Activated CD4-positive, alpha-beta memory T cell treated with anti-CD3 and anti-CD28 coated beads, Interleukin-2, amount 10 ng/mL, durations not matched to agents 7 days and 5 days (primary cell): ENCODE results near the gene TNFRSF1B. TPM values are rescaled to one million over a fixed set of nuclear protein-coding genes. Genes with fewer than 3 reads are reported as not detected.

Experiments
- CTCF ChIA-PET: fragments of 350-600 bp; sonication (Branson Sonifier 250); formaldehyde crosslinking; loops from one replicate; lab custom pipeline; 2021; ENCODE audit warnings: antibody characterized with exemption, inconsistent platforms; lab: Charles Lee
- POLR2A ChIA-PET: fragments of 350-600 bp; sonication (Branson Sonifier 250); formaldehyde crosslinking; loops from one replicate; lab custom pipeline; 2021; ENCODE audit warnings: antibody characterized with exemption; lab: Charles Lee
- DNase-seq: peaks from one replicate; pipeline ENCODE4 v3.0.0-alpha.2; 2020
- H3K27ac Mint-ChIP-seq: one replicate; pipeline ENCODE4 v1.8.0; 2021; ENCODE audit warnings: mild to moderate bottlenecking, mixed read lengths
- H3K27me3 Mint-ChIP-seq: one replicate; pipeline ENCODE4 v1.8.0; 2021; ENCODE audit warnings: mixed read lengths
- H3K36me3 Mint-ChIP-seq: one replicate; pipeline ENCODE4 v1.8.0; 2021; ENCODE audit warnings: low read depth, mixed read lengths
- H3K4me1 Mint-ChIP-seq: one replicate; pipeline ENCODE4 v1.8.0; 2021; ENCODE audit warnings: mixed read lengths
- H3K4me3 Mint-ChIP-seq: one replicate; pipeline ENCODE4 v1.8.0; 2021; ENCODE audit warnings: mild to moderate bottlenecking, mixed read lengths
- H3K9me3 Mint-ChIP-seq: one replicate; pipeline ENCODE4 v1.8.0; 2021; ENCODE audit warnings: mixed read lengths
- total RNA-seq, 2 experiments: library from RNA; stranded (reverse); gene quantifications; one replicate each; pipeline ENCODE4 v1.2.3, GENCODE V29; 2021

Gene TNFRSF1B
- total RNA-seq, 2 experiments from 2014 or later = 434 to 447 TPM

GRCh38 chr1:12191242-12192032 is 24.6 kb downstream of the TNFRSF1B start:
- Mint-ChIP-seq H3K36me3 (peaks cover 82% of the 10 kb centered on the region), H3K27ac (no peak overlapping the region), H3K27me3 (no peaks in the 10 kb centered on the region), H3K9me3 (no peaks in the 10 kb centered on the region), H3K4me1 (peaks cover 58% of the 10 kb centered on the region), H3K4me3 (no peak overlapping the region)
- DNase-seq = no peak
- ChIA-PET CTCF (interaction anchor here (1.0 to 1.5 kb wide), 4 partner anchors 14 to 67 kb away, joined by 3 to 7 read pairs (median 6); no protein-coding TSS in a partner anchor), POLR2A (interaction anchor here (1.3 kb wide), 2 partner anchors 12 to 14 kb away, joined by 3 to 4 read pairs; no protein-coding TSS in a partner anchor)

GRCh38 chr1:12194666-12195216 is 27.9 kb downstream of the TNFRSF1B start:
- DNase-seq = no peak
- ChIA-PET POLR2A (interaction anchor here (1.9 kb wide), 1 partner anchor 16 kb away, joined by 7 read pairs; no protein-coding TSS in a partner anchor), CTCF (no interaction called here)
- Mint-ChIP-seq H3K27ac (peak overlapping the region; percentile 66), H3K4me1 (peaks cover 46% of the 10 kb centered on the region), H3K4me3 (no peak overlapping the region), H3K9me3 (no peaks in the 10 kb centered on the region), H3K36me3 (peaks cover 75% of the 10 kb centered on the region), H3K27me3 (no peaks in the 10 kb centered on the region)

- H3K27me3 Mint-ChIP-seq = no peaks in the 10 kb centered on the region
- H3K9me3 Mint-ChIP-seq = no peaks in the 10 kb centered on the region
- CTCF ChIA-PET = no interaction called here
- H3K4me3 Mint-ChIP-seq = no peak overlapping the region
- H3K36me3 Mint-ChIP-seq = peaks cover 78% of the 10 kb centered on the region
- H3K27ac Mint-ChIP-seq = peak overlapping the region; percentile 66
- no peak for DNase-seq
- H3K4me1 Mint-ChIP-seq = peaks cover 47% of the 10 kb centered on the region
- POLR2A ChIA-PET = no interaction called here
These were observed 28.6 kb downstream of the TNFRSF1B start for GRCh38 chr1:12195416-12195815.

GRCh38 chr1:12196641-12197482 is 30.1 kb downstream of the TNFRSF1B start:
- ChIA-PET CTCF (interaction anchor here (1.1 to 1.2 kb wide), 2 partner anchors 14 to 72 kb away, joined by 3 to 5 read pairs; no protein-coding TSS in a partner anchor), POLR2A (interaction anchor here (1.0 to 1.3 kb wide), 3 partner anchors 8 to 71 kb away, joined by 3 read pairs; no protein-coding TSS in a partner anchor)
- DNase-seq = no peak
- Mint-ChIP-seq H3K4me3 (no peak overlapping the region), H3K36me3 (peaks cover 75% of the 10 kb centered on the region), H3K9me3 (no peaks in the 10 kb centered on the region), H3K27ac (no peak overlapping the region), H3K27me3 (no peaks in the 10 kb centered on the region), H3K4me1 (peaks cover 47% of the 10 kb centered on the region)

GRCh38 chr1:12197483-12197880 is 30.7 kb downstream of the TNFRSF1B start:
- H3K36me3 Mint-ChIP-seq = peaks cover 74% of the 10 kb centered on the region
- ChIA-PET POLR2A (interaction anchor here (1.0 to 1.3 kb wide), 2 partner anchors 9 to 23 kb away, joined by 3 read pairs; no protein-coding TSS in a partner anchor), CTCF (interaction anchor here (0.6 to 1.1 kb wide), 3 partner anchors 13 to 73 kb away, joined by 3 to 4 read pairs (median 3); no protein-coding TSS in a partner anchor)
- no peak overlapping the region for H3K4me3 Mint-ChIP-seq
- H3K9me3 Mint-ChIP-seq = no peaks in the 10 kb centered on the region
- no peaks in the 10 kb centered on the region for H3K27me3 Mint-ChIP-seq
- no peak overlapping the region for H3K27ac Mint-ChIP-seq
- H3K4me1 Mint-ChIP-seq = peaks cover 48% of the 10 kb centered on the region
- DNase-seq = no peak

- H3K27me3 Mint-ChIP-seq = no peaks in the 10 kb centered on the region
- H3K27ac Mint-ChIP-seq = peak overlapping the region; percentile 21
- ChIA-PET CTCF (interaction anchor here (0.8 to 12.9 kb wide), 4 partner anchors 10 to 76 kb away, joined by 3 to 172 read pairs (median 3); no protein-coding TSS in a partner anchor), POLR2A (interaction anchor here (1.4 kb wide), 1 partner anchor 17 kb away, joined by 3 read pairs; no protein-coding TSS in a partner anchor)
- H3K4me3 Mint-ChIP-seq = no peak overlapping the region
- H3K36me3 Mint-ChIP-seq = peaks cover 78% of the 10 kb centered on the region
- peaks cover 55% of the 10 kb centered on the region for H3K4me1 Mint-ChIP-seq
- no peak for DNase-seq
- H3K9me3 Mint-ChIP-seq = no peaks in the 10 kb centered on the region
These were observed 33.4 kb downstream of the TNFRSF1B start for GRCh38 chr1:12200208-12200607.

GRCh38 chr1:12201352-12202189 is 34.8 kb downstream of the TNFRSF1B start:
- Mint-ChIP-seq H3K9me3 (no peaks in the 10 kb centered on the region), H3K27ac (peak overlapping the region; percentile 40), H3K36me3 (peaks cover 78% of the 10 kb centered on the region), H3K27me3 (no peaks in the 10 kb centered on the region), H3K4me1 (peaks cover 59% of the 10 kb centered on the region), H3K4me3 (no peak overlapping the region)
- POLR2A ChIA-PET = interaction anchor here (0.7 to 2.3 kb wide), 6 partner anchors 9 to 80 kb away, joined by 3 to 8 read pairs (median 5); no protein-coding TSS in a partner anchor
- no peak for DNase-seq
- CTCF ChIA-PET = interaction anchor here (1.1 to 12.9 kb wide), 4 partner anchors 23 to 77 kb away, joined by 3 to 172 read pairs (median 4); no protein-coding TSS in a partner anchor

GRCh38 chr1:12202190-12202497 is 35.4 kb downstream of the TNFRSF1B start:
- Mint-ChIP-seq H3K4me3 (no peak overlapping the region), H3K9me3 (no peaks in the 10 kb centered on the region), H3K4me1 (peaks cover 60% of the 10 kb centered on the region), H3K27me3 (no peaks in the 10 kb centered on the region), H3K36me3 (peaks cover 79% of the 10 kb centered on the region), H3K27ac (peak overlapping the region; percentile 36)
- no peak for DNase-seq
- CTCF ChIA-PET = interaction anchor here (1.2 to 12.9 kb wide), 2 partner anchors 25 to 78 kb away, joined by 4 to 172 read pairs; no protein-coding TSS in a partner anchor
- POLR2A ChIA-PET = interaction anchor here (0.7 to 2.3 kb wide), 6 partner anchors 24 to 88 kb away, joined by 3 to 8 read pairs (median 4); no protein-coding TSS in a partner anchor

- ChIA-PET POLR2A (interaction anchor here (1.0 to 2.3 kb wide), 4 partner anchors 25 to 88 kb away, joined by 3 to 8 read pairs (median 6); no protein-coding TSS in a partner anchor), CTCF (interaction anchor here (0.6 to 12.9 kb wide), 3 partner anchors 20 to 85 kb away, joined by 3 to 172 read pairs (median 3); no protein-coding TSS in a partner anchor)
- H3K27ac Mint-ChIP-seq = peak overlapping the region; percentile 36
- no peak for DNase-seq
- peaks cover 77% of the 10 kb centered on the region for H3K36me3 Mint-ChIP-seq
- no peaks in the 10 kb centered on the region for H3K27me3 Mint-ChIP-seq
- no peak overlapping the region for H3K4me3 Mint-ChIP-seq
- H3K4me1 Mint-ChIP-seq = peaks cover 61% of the 10 kb centered on the region
- no peaks in the 10 kb centered on the region for H3K9me3 Mint-ChIP-seq
These were observed 35.8 kb downstream of the TNFRSF1B start for GRCh38 chr1:12202577-12202976.

- CTCF ChIA-PET = interaction anchor here (0.5 to 12.9 kb wide), 4 partner anchors 17 to 86 kb away, joined by 3 to 172 read pairs (median 3); no protein-coding TSS in a partner anchor
- H3K27me3 Mint-ChIP-seq = no peaks in the 10 kb centered on the region
- H3K36me3 Mint-ChIP-seq = peaks cover 80% of the 10 kb centered on the region
- H3K9me3 Mint-ChIP-seq = no peaks in the 10 kb centered on the region
- no peak overlapping the region for H3K4me3 Mint-ChIP-seq
- H3K4me1 Mint-ChIP-seq = peaks cover 65% of the 10 kb centered on the region
- no peak for DNase-seq
- POLR2A ChIA-PET = interaction anchor here (0.8 to 2.3 kb wide), 6 partner anchors 26 to 294 kb away, joined by 3 to 8 read pairs (median 4); no protein-coding TSS in a partner anchor
- peak overlapping the region; percentile 61 for H3K27ac Mint-ChIP-seq
These were observed 36.6 kb downstream of the TNFRSF1B start for GRCh38 chr1:12203216-12204007.
